ENCODE measurements around the gene PTCD2.

DNA sequence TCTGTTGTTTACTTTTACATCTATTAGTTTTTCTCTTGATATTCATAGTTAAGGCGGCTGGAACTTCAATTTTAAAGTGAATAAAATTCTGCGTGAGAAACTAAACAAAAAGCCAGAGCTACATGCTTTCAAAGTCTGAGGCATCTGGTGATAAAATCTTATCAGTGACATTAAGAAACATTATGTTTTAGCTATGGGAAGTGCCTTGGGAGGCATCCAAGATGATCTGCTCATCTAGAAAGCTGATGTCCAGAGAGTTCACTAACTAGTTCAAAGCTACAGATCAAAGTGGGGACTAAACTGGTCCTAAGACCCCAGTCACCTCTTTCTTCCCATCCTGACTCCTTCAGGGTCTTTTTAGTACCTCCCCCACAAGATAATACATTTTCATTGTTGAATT is 37.3 kb upstream of the PTCD2 start:
- TF ChIP-seq CTCF (IDR thresholded peaks at IDR 0.05; ENCODE audit: low read length) (no peak), EZH2 (IDR thresholded peaks at IDR 0.05; ENCODE audit: borderline replicate concordance, low read length) (no peak)

Measured in OCI-LY1 (cell line).